MM.1S (cell line): ENCODE data around the gene CDH22.

Source experiments
- DNase-seq: peaks from one replicate; pipeline ENCODE4 v3.0.0-alpha.2; 2015
- H2AFZ ChIP-seq: fragments of 300-600 bp; sonication (generic); 2 replicates; pipeline ENCODE4 v1.6.0; 2016; ENCODE audit warnings: antibody characterized with exemption, low read length
- H3F3A ChIP-seq: fragments of 300-600 bp; sonication (generic); 2 replicates; pipeline ENCODE4 v1.6.1; 2016; ENCODE audit warnings: mild to moderate bottlenecking, antibody characterized with exemption, low read length, moderate library complexity, mixed read lengths; ENCODE audit not compliant: insufficient read depth
- H3K27ac ChIP-seq: fragments of 300-600 bp; sonication (generic); 2 replicates; pipeline ENCODE4 v1.5.1; 2016; ENCODE audit warnings: mild to moderate bottlenecking, low read length
- H3K27me3 ChIP-seq: fragments of 300-600 bp; sonication (generic); replicated peaks from 2 replicates; pipeline ENCODE4 v1.6.0; 2016; ENCODE audit warnings: low read length; ENCODE audit not compliant: insufficient read depth
- H3K36me3 ChIP-seq: fragments of 300-600 bp; sonication (generic); replicated peaks from 2 replicates; pipeline ENCODE4 v1.6.1; 2016; ENCODE audit warnings: mild to moderate bottlenecking, low read length, mixed read lengths; ENCODE audit not compliant: insufficient read depth
- H3K4me1 ChIP-seq: fragments of 300-600 bp; sonication (generic); 2 replicates; pipeline ENCODE4 v1.6.1; 2016; ENCODE audit warnings: low read length, mixed read lengths
- H3K4me2 ChIP-seq: fragments of 300-600 bp; sonication (generic); 2 replicates; pipeline ENCODE4 v1.6.0; 2016; ENCODE audit warnings: low read depth, low read length
- H3K4me3 ChIP-seq: fragments of 300-600 bp; sonication (generic); 2 replicates; pipeline ENCODE4 v1.5.1; 2016; ENCODE audit warnings: low read length, mixed read lengths
- H3K79me2 ChIP-seq: fragments of 300-600 bp; sonication (generic); 2 replicates; pipeline ENCODE4 v1.6.1; 2016; ENCODE audit warnings: mixed run types, low read length, mixed read lengths
- H3K9ac ChIP-seq: fragments of 300-600 bp; sonication (generic); 2 replicates; pipeline ENCODE4 v1.6.1; 2016; ENCODE audit warnings: low read length, mixed read lengths
- H3K9me2 ChIP-seq: fragments of 300-600 bp; sonication (generic); replicated peaks from 2 replicates; pipeline ENCODE4 v1.6.1; 2016; ENCODE audit warnings: mild to moderate bottlenecking, low read length, mixed read lengths; ENCODE audit not compliant: insufficient read depth
- H3K9me3 ChIP-seq: fragments of 300-600 bp; sonication (generic); replicated peaks from 2 replicates; pipeline ENCODE4 v1.6.1; 2016; ENCODE audit warnings: mild to moderate bottlenecking, low read length, mixed read lengths; ENCODE audit not compliant: insufficient read depth
- H4K20me1 ChIP-seq: fragments of 300-600 bp; sonication (generic); 2 replicates; pipeline ENCODE4 v1.6.1; 2016; ENCODE audit warnings: mild to moderate bottlenecking, low read length, moderate library complexity, mixed read lengths; ENCODE audit not compliant: insufficient read depth
- CTCF ChIP-seq: fragments of 300-600 bp; sonication (generic); IDR thresholded peaks from 2 replicates; pipeline ENCODE4 v1.5.1; 2016; ENCODE audit warnings: antibody characterized with exemption, low read length, mixed read lengths
- EZH2 ChIP-seq: fragments of 300-600 bp; sonication (generic); optimal IDR thresholded peaks from 2 replicates; pipeline ENCODE3; 2017; ENCODE audit warnings: low read depth, mild to moderate bottlenecking, antibody characterized with exemption, low read length, mixed read lengths
- EZH2phosphoT487 ChIP-seq: fragments of 300-600 bp; sonication (generic); IDR thresholded peaks from 2 replicates; pipeline ENCODE4 v1.6.1; 2018; ENCODE audit warnings: antibody characterized with exemption, low read length

CDH22 gene

GRCh38 chr20:46334303-46334904 is 26.1 kb upstream of the CDH22 start:
- no peaks in the 10 kb centered on the region for H3K9me2 ChIP-seq
- no peaks in the 10 kb centered on the region for H3F3A ChIP-seq
- no peak overlapping the region for H2AFZ ChIP-seq
- no peak overlapping the region for H3K27ac ChIP-seq
- H3K36me3 ChIP-seq: no peaks in the 10 kb centered on the region
- TF ChIP-seq EZH2phosphoT487: no peak
- no peak for TF ChIP-seq CTCF
- no peak for TF ChIP-seq EZH2
- H3K4me2 ChIP-seq: no peak overlapping the region
- no peaks in the 10 kb centered on the region for H4K20me1 ChIP-seq
- no peaks in the 10 kb centered on the region for H3K4me1 ChIP-seq
- H3K27me3 ChIP-seq: peaks cover 85% of the 10 kb centered on the region
- H3K79me2 ChIP-seq: no peaks in the 10 kb centered on the region
- H3K4me3 ChIP-seq: no peak overlapping the region
- no peak for DNase-seq
- H3K9me3 ChIP-seq: no peaks in the 10 kb centered on the region
- H3K9ac ChIP-seq: no peak overlapping the region

GRCh38 chr20:46333161-46333991 is 25.1 kb upstream of the CDH22 start:
- no peak overlapping the region for H3K27ac ChIP-seq

GRCh38 chr20:46332373-46333160 is 24.3 kb upstream of the CDH22 start:
- DNase-seq: no peak
- H3K4me3 ChIP-seq: no peak overlapping the region
- no peaks in the 10 kb centered on the region for H3F3A ChIP-seq
- H3K79me2 ChIP-seq: no peaks in the 10 kb centered on the region
- no peaks in the 10 kb centered on the region for H4K20me1 ChIP-seq
- TF ChIP-seq EZH2phosphoT487 (no peak), EZH2 (no peak), CTCF (no peak)
- H3K27me3 ChIP-seq: peaks cover 82% of the 10 kb centered on the region
- no peaks in the 10 kb centered on the region for H3K9me3 ChIP-seq
- H3K36me3 ChIP-seq: no peaks in the 10 kb centered on the region
- no peaks in the 10 kb centered on the region for H3K4me1 ChIP-seq
- H2AFZ ChIP-seq: no peak overlapping the region
- no peak overlapping the region for H3K27ac ChIP-seq
- H3K9ac ChIP-seq: no peak overlapping the region
- H3K4me2 ChIP-seq: no peak overlapping the region
- no peaks in the 10 kb centered on the region for H3K9me2 ChIP-seq

More at GRCh38 chr20:46333161-46333991, 25.1 kb upstream of the CDH22 start:
- TF ChIP-seq EZH2phosphoT487: no peak
- H3K4me1 ChIP-seq: no peaks in the 10 kb centered on the region
- H4K20me1 ChIP-seq: no peaks in the 10 kb centered on the region
- no peak overlapping the region for H3K9ac ChIP-seq
- H3K4me2 ChIP-seq: no peak overlapping the region
- no peaks in the 10 kb centered on the region for H3F3A ChIP-seq
- no peaks in the 10 kb centered on the region for H3K9me3 ChIP-seq
- H3K4me3 ChIP-seq: no peak overlapping the region
- no peaks in the 10 kb centered on the region for H3K79me2 ChIP-seq
- H3K36me3 ChIP-seq: no peaks in the 10 kb centered on the region
- no peak for DNase-seq
- H3K9me2 ChIP-seq: no peaks in the 10 kb centered on the region
- no peak overlapping the region for H2AFZ ChIP-seq
- H3K27me3 ChIP-seq: peaks cover 83% of the 10 kb centered on the region
